SK-N-SH (cell line): ENCODE data around the gene MAPT. TPM values are rescaled to one million over a fixed set of nuclear protein-coding genes. Genes with fewer than 3 reads are reported as not detected.

Experiments
- CTCF ChIA-PET: fragments of 300-600, 350-600 bp; formaldehyde crosslinking; extraction: SDS; loops from one replicate; lab custom pipeline; 2021; lab: Yijun Ruan, JAX
- POLR2A ChIA-PET: fragments of 350-600 bp; sonication (Branson Sonifier 250); formaldehyde crosslinking; extraction: SDS; loops from one replicate; lab custom pipeline; 2020; ENCODE audit warnings: antibody characterized with exemption, inconsistent platforms; lab: Yijun Ruan, JAX
- DNase-seq: peaks from one replicate; pipeline ENCODE4 v3.0.0; 2012
- H2AFZ ChIP-seq: fragments of 200-600 bp; sonication (generic); 2 replicates; pipeline ENCODE4 v1.8.1; 2016; ENCODE audit warnings: antibody characterized with exemption, mild to moderate bottlenecking, low read depth
- H3F3A ChIP-seq: fragments of 200-600 bp; sonication (generic); replicated peaks from 2 replicates; pipeline ENCODE3; 2016; ENCODE audit warnings: antibody characterized with exemption, mild to moderate bottlenecking; ENCODE audit not compliant: insufficient read depth
- H3K27ac ChIP-seq, 2 experiments: fragments of 200-500 bp in 1 of 2; fragments of 200-600 bp in 1 of 2; sonication (Bioruptor generic) in 1 of 2; sonication (generic), shearing (Covaris generic) in 1 of 2; 2 replicates each; pipeline versions ENCODE4 v1.5.1 to v1.6.1; 2014 to 2016; ENCODE audit warnings: low read depth in 2 of 2, inconsistent platforms in 1 of 2, low read length in 1 of 2, mild to moderate bottlenecking in 1 of 2, mixed read lengths in 1 of 2
- H3K27me3 ChIP-seq: fragments of 200-600 bp; sonication (generic), shearing (Covaris generic); 2 replicates; pipeline ENCODE4 v1.6.1; 2016; ENCODE audit warnings: mixed run types; ENCODE audit not compliant: insufficient read depth
- H3K36me3 ChIP-seq, 2 experiments: fragments of 200-500 bp in 1 of 2; fragments of 200-600 bp in 1 of 2; sonication (Bioruptor generic) in 1 of 2; sonication (generic) in 1 of 2; replicated peaks in 1 of 2; 2 replicates each; pipeline versions ENCODE3 to v1.5.1; 2014 to 2016; ENCODE audit warnings: low read length in 1 of 2, mild to moderate bottlenecking in 1 of 2; ENCODE audit not compliant: insufficient read depth in 2 of 2, control insufficient read depth in 1 of 2
- H3K4me1 ChIP-seq, 2 experiments: fragments of 200-500 bp in 1 of 2; fragments of 200-600 bp in 1 of 2; sonication (Bioruptor generic) in 1 of 2; sonication (generic), shearing (Covaris generic) in 1 of 2; 2 replicates each; pipeline versions ENCODE4 v1.5.1 to v1.6.1; 2014 to 2016; ENCODE audit warnings: low read depth in 1 of 2, low read length in 1 of 2, mixed run types in 1 of 2; ENCODE audit not compliant: insufficient read depth in 2 of 2, control insufficient read depth in 1 of 2
- H3K4me2 ChIP-seq: fragments of 200-600 bp; sonication (generic), shearing (Covaris generic); 2 replicates; pipeline ENCODE4 v1.6.1; 2017; ENCODE audit warnings: mixed run types
- H3K4me3 ChIP-seq, 2 experiments: fragments of 200-500 bp in 1 of 2; fragments of 200-600 bp in 1 of 2; sonication (Bioruptor generic) in 1 of 2; sonication (generic), shearing (Covaris generic) in 1 of 2; 2 replicates each; pipeline versions ENCODE4 v1.5.1 to v1.8.1; 2014 to 2016; ENCODE audit warnings: low read depth in 2 of 2, inconsistent platforms in 1 of 2, low read length in 1 of 2, mild to moderate bottlenecking in 1 of 2, mixed read lengths in 1 of 2, moderate library complexity in 1 of 2
- H3K79me2 ChIP-seq: fragments of 200-600 bp; sonication (generic); 2 replicates; pipeline ENCODE4 v1.8.1; 2017; ENCODE audit warnings: mild to moderate bottlenecking; ENCODE audit not compliant: insufficient read depth
- H3K9ac ChIP-seq: fragments of 200-600 bp; sonication (generic); 2 replicates; pipeline ENCODE4 v1.6.1; 2017; ENCODE audit warnings: mixed run types
- H3K9me2 ChIP-seq: fragments of 200-600 bp; sonication (generic); 2 replicates; pipeline ENCODE4 v1.6.1; 2017; ENCODE audit warnings: mixed run types
- H3K9me3 ChIP-seq: fragments of 200-600 bp; sonication (generic); 2 replicates; pipeline ENCODE4 v1.6.1; 2017; ENCODE audit warnings: mixed run types, mild to moderate bottlenecking, moderate library complexity
- H4K20me1 ChIP-seq: fragments of 200-600 bp; sonication (generic); 2 replicates; pipeline ENCODE4 v1.6.1; 2017; ENCODE audit warnings: mild to moderate bottlenecking, mixed run types; ENCODE audit not compliant: insufficient read depth
- EP300 ChIP-seq, 2 experiments: IDR thresholded peaks; 2 replicates each; pipeline versions ENCODE4 v1.4.0 to v1.6.1; 2012; ENCODE audit warnings: borderline replicate concordance in 1 of 2, low read depth in 1 of 2, low read length in 1 of 2
- EZH2phosphoT487 ChIP-seq: fragments of 200-600 bp; sonication (generic); IDR thresholded peaks from 2 replicates; pipeline ENCODE4 v1.6.1; 2017; ENCODE audit warnings: low read depth, mixed run types, mild to moderate bottlenecking, antibody characterized with exemption, moderate library complexity, borderline replicate concordance
- FOXJ3 ChIP-seq: sonication (generic); formaldehyde crosslinking; IDR thresholded peaks from 2 replicates; pipeline ENCODE4 v1.5.1; 2020; ENCODE audit warnings: mild to moderate bottlenecking, missing genetic modification reagents
- MEF2A ChIP-seq: IDR thresholded peaks from 2 replicates; pipeline ENCODE4 v1.4.0; 2012; ENCODE audit warnings: low read depth, borderline replicate concordance
- POLR2AphosphoS5 ChIP-seq: IDR thresholded peaks from 2 replicates; pipeline ENCODE4 v1.6.1; 2012; ENCODE audit warnings: low read depth, low read length
- RAD21 ChIP-seq: IDR thresholded peaks from 2 replicates; pipeline ENCODE4 v1.6.1; 2012; ENCODE audit warnings: mild to moderate bottlenecking, low read length
- RFX5 ChIP-seq: IDR thresholded peaks from 2 replicates; pipeline ENCODE4 v1.6.1; 2012; ENCODE audit warnings: mild to moderate bottlenecking, improper control_type of control experiment, low read length
- USF1 ChIP-seq: IDR thresholded peaks from 2 replicates; pipeline ENCODE4 v1.4.0; 2012; ENCODE audit warnings: low read depth, borderline replicate concordance
- USF2 ChIP-seq: fragments of 150-350 bp; IDR thresholded peaks from 2 replicates; pipeline ENCODE4 v1.6.1; 2017; ENCODE audit warnings: antibody characterized with exemption, low read length, low read depth, borderline replicate concordance
- YY1 ChIP-seq: IDR thresholded peaks from 2 replicates; pipeline ENCODE4 v1.4.0; 2012; ENCODE audit warnings: low read depth, mild to moderate bottlenecking
- WGBS: methylation state at CpG from one replicate; pipeline ENCODE4 v1.1.6; 2017; ENCODE audit warnings: low lambda C conversion rate; 5-methylcytosine and 5-hydroxymethylcytosine counted together
- polyA plus RNA-seq, 3 experiments: library from polyadenylated mRNA; depleted of rRNA; stranded (reverse); fragments of >200 nt; gene quantifications; 2 replicates each; pipeline ENCODE4 v1.2.3, GENCODE V29; 2012
- TF ChIP-seq, protein P1 (sequence below): IDR thresholded peaks from 2 replicates; pipeline ENCODE4 v1.4.0; 2012; ENCODE audit warnings: low read depth
- TF ChIP-seq, protein P2 (sequence below): fragments of 150-350 bp; IDR thresholded peaks from 2 replicates; pipeline ENCODE4 v1.6.1; 2016; ENCODE audit warnings: mild to moderate bottlenecking, low read depth, low read length

The MAPT gene
- polyA plus RNA-seq, 1 of the 3 experiments (the other 2 are of a cell fraction) = 0.74 TPM

- CTCF ChIA-PET = interaction anchor here (1.1 to 1.4 kb wide), 2 partner anchors 13 to 24 kb away, joined by 3 to 5 read pairs; no protein-coding TSS in a partner anchor
- H3K36me3 ChIP-seq = no peaks in the 10 kb centered on the region
- 66% methylated on average over 4 of the region's 4 CpGs for WGBS
- POLR2A ChIA-PET = no interaction called here
- peaks cover 3% of the 10 kb centered on the region; the same call in 1 of the 2 replicates for H3K27me3 ChIP-seq
- no peaks in the 10 kb centered on the region for H3F3A ChIP-seq
- H2AFZ ChIP-seq = no peak overlapping the region
- H3K4me1 ChIP-seq = no peaks in the 10 kb centered on the region; a peak in 1 of 4 replicates
- TF ChIP-seq, protein P1, sequence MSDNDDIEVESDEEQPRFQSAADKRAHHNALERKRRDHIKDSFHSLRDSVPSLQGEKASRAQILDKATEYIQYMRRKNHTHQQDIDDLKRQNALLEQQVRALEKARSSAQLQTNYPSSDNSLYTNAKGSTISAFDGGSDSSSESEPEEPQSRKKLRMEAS = no peak
- TF ChIP-seq EP300 (IDR thresholded peaks at IDR 0.05; ENCODE audit: borderline replicate concordance in 1 of 2, low read depth in 1 of 2, low read length in 1 of 2) = no peak
- no peak overlapping the region for H3K4me2 ChIP-seq
- no peak overlapping the region for H3K9ac ChIP-seq
- no peaks in the 10 kb centered on the region for H3K9me3 ChIP-seq
- no peaks in the 10 kb centered on the region for H4K20me1 ChIP-seq
- DNase-seq = no peak
- no peak overlapping the region for H3K27ac ChIP-seq
- no peaks in the 10 kb centered on the region for H3K79me2 ChIP-seq
- no peak overlapping the region for H3K4me3 ChIP-seq
- no peaks in the 10 kb centered on the region for H3K9me2 ChIP-seq
Measured at GRCh38 chr17:45977506-45977824, 83.1 kb downstream of the MAPT start.

DNA sequence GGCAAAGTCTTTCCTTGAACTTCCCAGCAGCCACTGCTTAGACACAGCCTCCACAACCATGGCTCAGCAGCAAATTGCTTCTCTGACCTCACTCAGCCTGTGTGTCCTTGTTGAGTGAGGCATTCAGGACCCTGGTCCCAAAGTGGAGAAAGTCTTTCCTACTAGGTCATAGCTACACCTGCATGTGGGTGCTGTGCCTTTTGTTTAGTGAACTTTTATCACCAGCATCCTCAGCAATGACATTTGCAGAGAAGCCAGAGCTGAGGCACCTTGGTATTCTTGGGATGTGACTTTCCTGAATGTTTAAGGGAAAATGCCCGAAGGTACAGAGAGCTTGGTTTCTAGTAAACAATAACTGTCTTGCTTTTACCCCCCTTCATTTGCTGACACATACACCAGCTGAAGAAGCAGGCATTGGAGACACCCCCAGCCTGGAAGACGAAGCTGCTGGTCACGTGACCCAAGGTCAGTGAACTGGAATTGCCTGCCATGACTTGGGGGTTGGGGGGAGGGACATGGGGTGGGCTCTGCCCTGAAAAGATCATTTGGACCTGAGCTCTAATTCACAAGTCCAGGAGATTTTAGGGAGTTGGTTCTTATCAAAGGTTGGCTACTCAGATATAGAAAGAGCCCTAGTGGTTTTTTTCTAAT lies 83.7 kb downstream of the MAPT start:
- no peak for DNase-seq
- Histone ChIP-seq H2AFZ (no peak overlapping the region), H3K4me3 (no peak overlapping the region), H3K79me2 (no peaks in the 10 kb centered on the region), H3K9ac (no peak overlapping the region), H4K20me1 (no peaks in the 10 kb centered on the region), H3F3A (no peaks in the 10 kb centered on the region), H3K27me3 (peaks cover 7% of the 10 kb centered on the region; the same call in 1 of the 2 replicates), H3K9me2 (no peaks in the 10 kb centered on the region), H3K4me1 (no peaks in the 10 kb centered on the region; a peak in 1 of 4 replicates), H3K4me2 (no peak overlapping the region), H3K36me3 (no peaks in the 10 kb centered on the region), H3K9me3 (no peaks in the 10 kb centered on the region), H3K27ac (no peak overlapping the region)
- WGBS = 42% methylated on average over 3 of the region's 3 CpGs
- ChIA-PET CTCF (interaction anchor here (1.0 to 1.7 kb wide), 4 partner anchors 12 to 84 kb away, joined by 3 to 5 read pairs (median 4); partner anchors contain the start of gene MAPT), POLR2A (no interaction called here)
- TF ChIP-seq MEF2A = no peak
- TF ChIP-seq POLR2AphosphoS5 = no peak
- no peak for TF ChIP-seq RAD21
- TF ChIP-seq USF2 = no peak
- TF ChIP-seq USF1 = no peak; the same call in 1 of the 2 replicates
- no peak for TF ChIP-seq YY1

DNA sequence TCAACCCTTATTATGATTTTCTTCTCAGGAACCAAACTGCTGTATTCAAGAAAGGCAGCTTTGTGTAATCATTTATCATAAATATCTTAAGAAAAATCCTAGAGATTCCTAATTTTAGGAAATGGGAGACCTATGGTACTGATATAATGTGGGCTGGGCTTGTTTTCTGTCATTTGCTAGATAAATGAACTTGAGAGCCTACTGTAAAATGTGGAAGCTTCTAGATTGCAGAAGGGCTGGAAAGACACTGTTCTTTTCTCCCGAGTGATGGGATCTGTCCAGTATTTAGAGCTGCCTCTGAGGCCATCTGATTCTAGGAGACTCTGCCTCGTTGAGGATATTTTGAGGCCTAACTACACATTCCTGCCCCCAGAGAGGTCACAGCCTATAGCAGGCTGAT lies 84.8 kb downstream of the MAPT start:
- TF ChIP-seq FOXJ3 (CRISPR knock-in tag) (no peak), RFX5 (no peak), EZH2phosphoT487 (no peak)
- TF ChIP-seq, protein P2, sequence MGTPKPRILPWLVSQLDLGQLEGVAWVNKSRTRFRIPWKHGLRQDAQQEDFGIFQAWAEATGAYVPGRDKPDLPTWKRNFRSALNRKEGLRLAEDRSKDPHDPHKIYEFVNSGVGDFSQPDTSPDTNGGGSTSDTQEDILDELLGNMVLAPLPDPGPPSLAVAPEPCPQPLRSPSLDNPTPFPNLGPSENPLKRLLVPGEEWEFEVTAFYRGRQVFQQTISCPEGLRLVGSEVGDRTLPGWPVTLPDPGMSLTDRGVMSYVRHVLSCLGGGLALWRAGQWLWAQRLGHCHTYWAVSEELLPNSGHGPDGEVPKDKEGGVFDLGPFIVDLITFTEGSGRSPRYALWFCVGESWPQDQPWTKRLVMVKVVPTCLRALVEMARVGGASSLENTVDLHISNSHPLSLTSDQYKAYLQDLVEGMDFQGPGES = no peak
- TF ChIP-seq, all 33 proteins: peak for 0
- H3K4me2 ChIP-seq = no peak overlapping the region
- H2AFZ ChIP-seq = no peak overlapping the region
- POLR2A ChIA-PET = no interaction called here
- H3K27me3 ChIP-seq = peaks cover 7% of the 10 kb centered on the region; the same call in 1 of the 2 replicates
- no peaks in the 10 kb centered on the region for H3K9me2 ChIP-seq
- H3F3A ChIP-seq = no peaks in the 10 kb centered on the region
- DNase-seq = no peak
- no peaks in the 10 kb centered on the region for H3K36me3 ChIP-seq
- no peak overlapping the region for H3K4me3 ChIP-seq
- 49% methylated on average over 2 of the region's 2 CpGs for WGBS
- no peak overlapping the region for H3K9ac ChIP-seq
- no peaks in the 10 kb centered on the region; a peak in 1 of 4 replicates for H3K4me1 ChIP-seq
- H3K79me2 ChIP-seq = no peaks in the 10 kb centered on the region
- CTCF ChIA-PET = interaction anchor here (0.6 to 1.7 kb wide), 3 partner anchors 25 to 207 kb away, joined by 3 to 5 read pairs (median 3); no protein-coding TSS in a partner anchor
- no peaks in the 10 kb centered on the region for H4K20me1 ChIP-seq
- no peaks in the 10 kb centered on the region for H3K9me3 ChIP-seq
- no peak overlapping the region for H3K27ac ChIP-seq
